SU-DHL-6 (cell line): Measurements from ENCODE around the gene CIBAR2.

Experiments used
- H2AFZ ChIP-seq: fragments of 200-600 bp; sonication (generic); 2 replicates; pipeline ENCODE4 v1.6.1; 2014; ENCODE audit warnings: low read depth, mild to moderate bottlenecking, moderate library complexity, mixed read lengths, antibody characterized with exemption, low read length; ENCODE audit not compliant: severe bottlenecking
- H3F3A ChIP-seq: fragments of 200-600 bp; shearing (Covaris generic); 2 replicates; pipeline ENCODE4 v1.6.0; 2016; ENCODE audit warnings: antibody characterized with exemption, mild to moderate bottlenecking; ENCODE audit not compliant: insufficient read depth
- H3K27ac ChIP-seq: fragments of 200-600 bp; sonication (generic); 2 replicates; pipeline ENCODE4 v1.5.1; 2016; ENCODE audit warnings: low read depth, mild to moderate bottlenecking, low read length, moderate library complexity, mixed read lengths
- H3K27me3 ChIP-seq: fragments of 200-600 bp; sonication (generic), shearing (Covaris generic); 2 replicates; pipeline ENCODE4 v1.6.0; 2014; ENCODE audit warnings: mild to moderate bottlenecking, low read length
- H3K36me3 ChIP-seq: fragments of 200-600 bp; sonication (generic); 2 replicates; pipeline ENCODE4 v1.6.1; 2014; ENCODE audit warnings: mild to moderate bottlenecking, low read length, mixed read lengths
- H3K4me2 ChIP-seq: fragments of 300-600, 200-600 bp; shearing (Covaris generic), sonication (generic); 2 replicates; pipeline ENCODE4 v1.6.0; 2014; ENCODE audit warnings: low read length, low read depth, mild to moderate bottlenecking; ENCODE audit not compliant: poor library complexity, severe bottlenecking
- H3K4me3 ChIP-seq: fragments of 200-600 bp; sonication (generic); 2 replicates; pipeline ENCODE4 v1.5.1; 2014; ENCODE audit warnings: antibody characterized with exemption, low read length, mild to moderate bottlenecking, mixed read lengths; ENCODE audit not compliant: insufficient read depth, poor library complexity, severe bottlenecking
- H3K79me2 ChIP-seq: fragments of 200-600 bp; sonication (generic); 2 replicates; pipeline ENCODE4 v1.6.1; 2014; ENCODE audit warnings: mild to moderate bottlenecking, low read length, moderate library complexity; ENCODE audit not compliant: insufficient read depth
- H3K9ac ChIP-seq: fragments of 200-600 bp; sonication (generic); 2 replicates; pipeline ENCODE4 v1.7.0; 2014; ENCODE audit warnings: mild to moderate bottlenecking, low read length
- H3K9me2 ChIP-seq: fragments of 200-600 bp; sonication (generic); replicated peaks from 2 replicates; pipeline ENCODE4 v1.6.1; 2014; ENCODE audit warnings: low read length; ENCODE audit not compliant: insufficient read depth
- H3K9me3 ChIP-seq: fragments of 200-600 bp; sonication (generic); 2 replicates; pipeline ENCODE4 v1.6.1; 2014; ENCODE audit warnings: low read length, mixed read lengths; ENCODE audit not compliant: insufficient read depth
- H4K20me1 ChIP-seq: fragments of 200-600 bp; sonication (generic); 2 replicates; pipeline ENCODE4 v1.6.1; 2014; ENCODE audit warnings: low read depth, mild to moderate bottlenecking, antibody characterized with exemption, low read length, moderate library complexity, mixed read lengths
- EZH2phosphoT487 ChIP-seq: fragments of 200-600 bp; sonication (generic), shearing (Covaris generic); conservative IDR thresholded peaks from 2 replicates; pipeline ENCODE4 v1.6.1; 2018; ENCODE audit warnings: mild to moderate bottlenecking, antibody characterized with exemption, low read length, moderate library complexity, mixed read lengths
- TF ChIP-seq, protein P1 (sequence below): fragments of 200-600 bp; sonication (generic); IDR thresholded peaks from one replicate; pipeline ENCODE4 v1.5.1; 2017; ENCODE audit warnings: antibody characterized with exemption, mild to moderate bottlenecking, low read length, moderate library complexity; ENCODE audit not compliant: insufficient read depth, poor library complexity, severe bottlenecking

CIBAR2 gene

DNA sequence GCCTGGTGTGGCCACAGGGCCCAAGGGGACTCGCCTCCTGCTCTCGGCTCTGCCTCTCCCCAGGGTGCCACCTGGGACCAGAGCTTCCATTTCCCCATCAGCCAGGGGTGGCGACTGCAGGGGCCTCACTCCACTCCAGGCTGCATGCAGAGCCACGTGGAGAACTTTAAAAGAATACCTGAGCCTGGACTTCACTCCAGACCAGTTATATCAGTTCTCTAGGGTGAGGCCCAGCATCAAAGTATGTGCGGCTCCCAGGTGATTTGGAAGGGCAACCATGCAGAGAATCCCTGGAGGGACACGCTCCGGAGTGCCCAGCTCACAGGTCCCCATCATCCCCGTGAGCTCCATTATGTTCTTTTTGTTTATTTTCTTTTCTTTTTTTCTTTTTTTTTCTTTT is 44.8 kb downstream of the CIBAR2 start:
- no peaks in the 10 kb centered on the region for H3K9me3 ChIP-seq
- TF ChIP-seq, protein P1, sequence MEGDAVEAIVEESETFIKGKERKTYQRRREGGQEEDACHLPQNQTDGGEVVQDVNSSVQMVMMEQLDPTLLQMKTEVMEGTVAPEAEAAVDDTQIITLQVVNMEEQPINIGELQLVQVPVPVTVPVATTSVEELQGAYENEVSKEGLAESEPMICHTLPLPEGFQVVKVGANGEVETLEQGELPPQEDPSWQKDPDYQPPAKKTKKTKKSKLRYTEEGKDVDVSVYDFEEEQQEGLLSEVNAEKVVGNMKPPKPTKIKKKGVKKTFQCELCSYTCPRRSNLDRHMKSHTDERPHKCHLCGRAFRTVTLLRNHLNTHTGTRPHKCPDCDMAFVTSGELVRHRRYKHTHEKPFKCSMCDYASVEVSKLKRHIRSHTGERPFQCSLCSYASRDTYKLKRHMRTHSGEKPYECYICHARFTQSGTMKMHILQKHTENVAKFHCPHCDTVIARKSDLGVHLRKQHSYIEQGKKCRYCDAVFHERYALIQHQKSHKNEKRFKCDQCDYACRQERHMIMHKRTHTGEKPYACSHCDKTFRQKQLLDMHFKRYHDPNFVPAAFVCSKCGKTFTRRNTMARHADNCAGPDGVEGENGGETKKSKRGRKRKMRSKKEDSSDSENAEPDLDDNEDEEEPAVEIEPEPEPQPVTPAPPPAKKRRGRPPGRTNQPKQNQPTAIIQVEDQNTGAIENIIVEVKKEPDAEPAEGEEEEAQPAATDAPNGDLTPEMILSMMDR = no peak
- no peak for TF ChIP-seq EZH2phosphoT487
- no peaks in the 10 kb centered on the region for H3K36me3 ChIP-seq

DNA sequence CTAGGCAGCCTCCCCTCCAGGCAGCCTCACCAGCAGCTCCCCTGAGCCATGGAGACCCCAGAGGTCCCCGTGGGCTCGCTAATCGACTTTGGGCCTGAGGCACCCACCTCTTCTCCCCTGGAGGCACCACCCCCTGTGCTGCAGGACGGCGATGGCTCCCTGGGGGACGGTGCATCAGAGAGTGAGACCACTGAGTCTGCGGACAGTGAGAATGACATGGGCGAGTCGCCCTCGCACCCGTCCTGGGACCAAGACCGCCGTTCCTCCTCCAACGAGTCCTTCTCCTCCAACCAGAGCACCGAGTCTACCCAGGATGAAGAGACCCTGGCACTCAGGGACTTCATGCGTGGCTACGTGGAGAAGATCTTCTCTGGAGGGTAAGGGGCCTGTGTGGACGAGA is 45.2 kb downstream of the CIBAR2 start:
- Histone ChIP-seq H3K36me3 (no peaks in the 10 kb centered on the region), H3K27me3 (no peaks in the 10 kb centered on the region), H3K27ac (no peak overlapping the region), H3F3A (no peaks in the 10 kb centered on the region), H3K9me3 (no peaks in the 10 kb centered on the region), H3K4me2 (no peak overlapping the region), H3K79me2 (no peaks in the 10 kb centered on the region), H3K9me2 (no peaks in the 10 kb centered on the region), H3K9ac (no peak overlapping the region), H3K4me3 (no peak overlapping the region), H2AFZ (no peak overlapping the region), H4K20me1 (no peaks in the 10 kb centered on the region)
- TF ChIP-seq, protein P1 = no peak
- TF ChIP-seq EZH2phosphoT487 = no peak

More for the DNA sequence above, 44.8 kb downstream of the CIBAR2 start:
- H3K9ac ChIP-seq = no peak overlapping the region
- no peak overlapping the region for H3K4me3 ChIP-seq
- H2AFZ ChIP-seq = no peak overlapping the region
- H3F3A ChIP-seq = no peaks in the 10 kb centered on the region
- no peaks in the 10 kb centered on the region for H3K27me3 ChIP-seq
- no peak overlapping the region for H3K27ac ChIP-seq
- H3K9me2 ChIP-seq = no peaks in the 10 kb centered on the region
- H3K79me2 ChIP-seq = no peaks in the 10 kb centered on the region
- H4K20me1 ChIP-seq = no peaks in the 10 kb centered on the region
- H3K4me2 ChIP-seq = no peak overlapping the region

DNA sequence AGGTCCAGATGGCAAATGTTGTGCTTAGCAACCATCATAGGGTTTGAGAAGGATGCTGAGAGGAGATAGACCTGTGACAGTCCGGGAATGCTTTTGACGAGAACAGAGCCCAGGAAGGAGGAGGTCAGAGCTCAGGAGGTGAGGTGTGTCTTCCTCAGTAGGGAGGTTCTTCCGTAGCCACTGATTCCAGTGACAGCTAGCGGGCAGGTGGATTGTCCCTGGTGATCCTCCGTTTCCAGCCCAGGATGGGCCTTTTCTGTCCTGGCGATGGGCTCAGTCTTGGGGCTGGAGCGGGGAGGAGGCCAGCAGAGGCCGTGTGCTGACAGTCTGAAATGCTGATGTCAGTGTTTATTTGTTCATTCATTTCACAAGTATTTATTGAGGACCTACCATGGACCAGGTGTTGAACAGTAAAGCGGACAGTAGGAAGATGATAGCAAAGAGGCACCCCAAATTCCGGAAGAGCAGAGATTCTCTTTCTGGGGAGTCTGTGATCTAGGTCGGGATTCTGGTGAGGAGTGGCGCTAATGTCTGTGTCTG is 45.9 kb downstream of the CIBAR2 start:
- Histone ChIP-seq H3K79me2 (no peaks in the 10 kb centered on the region), H3K4me3 (no peak overlapping the region), H4K20me1 (no peaks in the 10 kb centered on the region), H3K4me2 (no peak overlapping the region), H3K36me3 (no peaks in the 10 kb centered on the region), H3K27me3 (no peaks in the 10 kb centered on the region), H3F3A (no peaks in the 10 kb centered on the region), H2AFZ (no peak overlapping the region), H3K9ac (no peak overlapping the region), H3K27ac (no peak overlapping the region), H3K9me3 (no peaks in the 10 kb centered on the region), H3K9me2 (no peaks in the 10 kb centered on the region)
- TF ChIP-seq, protein P1 = no peak
- no peak for TF ChIP-seq EZH2phosphoT487
